OCI-LY7 (cell line): Measurements from ENCODE around the gene CFAP68. TPM values are rescaled to one million over a fixed set of nuclear protein-coding genes. Genes with fewer than 3 reads are reported as not detected.

Experiments
- BruUV-seq: library from RNA; stranded (reverse); fragments of 400-500 nt; replicated peaks from 2 replicates; lab custom pipeline; 2021; lab: Mats Ljungman, UMichigan
- CTCF ChIA-PET: fragments of 300-600 bp; sonication (Branson Sonifier 250); formaldehyde crosslinking; loops from one replicate; lab custom pipeline; 2022; ENCODE audit warnings: antibody characterized with exemption; ENCODE audit not compliant: unreplicated experiment; lab: Charles Lee
- POLR2A ChIA-PET: fragments of 300-600 bp; sonication (Branson Sonifier 250); formaldehyde crosslinking; loops from one replicate; lab custom pipeline; 2022; ENCODE audit warnings: antibody characterized with exemption; lab: Charles Lee
- DNase-seq: peaks from one replicate; pipeline ENCODE4 v3.0.0-alpha.2; 2015; ENCODE audit warnings: low spot score
- H2AFZ ChIP-seq: fragments of 200-600 bp; sonication (generic), shearing (Covaris generic); 2 replicates; pipeline ENCODE4 v1.6.1; 2014; ENCODE audit warnings: mild to moderate bottlenecking, antibody characterized with exemption, low read length, moderate library complexity
- H3K27ac ChIP-seq: fragments of 200-600 bp; sonication (generic); 2 replicates; pipeline ENCODE4 v1.5.1; 2014; ENCODE audit warnings: mixed run types, low read depth, mild to moderate bottlenecking, moderate library complexity, low read length, inconsistent platforms; ENCODE audit not compliant: poor library complexity, severe bottlenecking
- H3K36me3 ChIP-seq: fragments of 200-600 bp; sonication (generic); 2 replicates; pipeline ENCODE4 v1.6.1; 2014; ENCODE audit warnings: mild to moderate bottlenecking, antibody characterized with exemption, low read length, moderate library complexity, mixed read lengths; ENCODE audit not compliant: insufficient read depth
- H3K4me1 ChIP-seq: fragments of 200-600 bp; sonication (generic); 2 replicates; pipeline ENCODE4 v1.5.1; 2014; ENCODE audit warnings: mild to moderate bottlenecking, low read length; ENCODE audit not compliant: insufficient read depth, poor library complexity, severe bottlenecking
- H3K4me2 ChIP-seq: fragments of 200-600 bp; sonication (generic); 2 replicates; pipeline ENCODE4 v1.6.1; 2014; ENCODE audit warnings: mild to moderate bottlenecking, low read length
- H3K4me3 ChIP-seq: fragments of 200-600 bp; sonication (generic); 2 replicates; pipeline ENCODE4 v1.5.1; 2014; ENCODE audit warnings: mild to moderate bottlenecking, low read depth, low read length; ENCODE audit not compliant: poor library complexity, severe bottlenecking
- H3K79me2 ChIP-seq: fragments of 200-600 bp; sonication (generic); 2 replicates; pipeline ENCODE4 v1.6.1; 2016; ENCODE audit warnings: low read depth, mild to moderate bottlenecking, low read length, moderate library complexity, mixed read lengths; ENCODE audit not compliant: insufficient read depth
- H3K9me2 ChIP-seq: fragments of 200-600 bp; sonication (generic); 2 replicates; pipeline ENCODE4 v1.6.1; 2016; ENCODE audit warnings: mild to moderate bottlenecking, low read length, mixed read lengths; ENCODE audit not compliant: insufficient read depth
- H3K9me3 ChIP-seq: fragments of 200-600 bp; sonication (generic); 2 replicates; pipeline ENCODE4 v1.6.1; 2014; ENCODE audit warnings: mild to moderate bottlenecking, mixed run types, low read length, mixed read lengths
- H4K20me1 ChIP-seq: fragments of 200-600 bp; sonication (generic); 2 replicates; pipeline ENCODE4 v1.6.1; 2014; ENCODE audit warnings: mild to moderate bottlenecking, antibody characterized with exemption, low read length, moderate library complexity, mixed read lengths; ENCODE audit not compliant: insufficient read depth
- EZH2phosphoT487 ChIP-seq: fragments of 200-600 bp; sonication (generic); IDR thresholded peaks from 2 replicates; pipeline ENCODE4 v1.6.1; 2018; ENCODE audit warnings: low read depth, borderline replicate concordance, mild to moderate bottlenecking, mixed run types, antibody characterized with exemption, low read length, moderate library complexity, mixed read lengths
- intact Hi-C: fragments of 100-400 bp; cut with micrococcal nuclease; formaldehyde crosslinking; loops from one replicate; pipeline ENCODE4 v1.10.0; 2022; ENCODE audit not compliant: unreplicated experiment
- total RNA-seq, 2 experiments: library from RNA; depleted of rRNA in 1 of 2; stranded (reverse); fragments of >200 nt in 1 of 2; shearing (Covaris generic) in 1 of 2; gene quantifications; 2 replicates each; pipeline ENCODE4 v1.2.3, GENCODE V29; 2014 to 2022
- TF ChIP-seq, protein P1 (sequence below): fragments of 200-600 bp; sonication (generic); conservative IDR thresholded peaks from 2 replicates; pipeline ENCODE4 v1.5.1; 2014; ENCODE audit warnings: mild to moderate bottlenecking, antibody characterized with exemption, low read length, moderate library complexity, mixed read lengths

CFAP68 gene
- total RNA-seq, 2 experiments from 2014 or later, result 17.3 to 22.4 TPM

- peak overlapping the region; percentile 79 for H3K27ac ChIP-seq
- no TSS peak for BruUV-seq
- CTCF ChIA-PET, result interaction anchor here (1.1 to 1.9 kb wide), 2 partner anchors 12 to 18 kb away, joined by 4 to 12 read pairs; partner anchors contain the start of gene DIXDC1
Measured at GRCh38 chr11:111925953-111926352, 46.6 kb downstream of the CFAP68 start.

GRCh38 chr11:111926505-111927391 is 47.4 kb downstream of the CFAP68 start:
- BruUV-seq, result no TSS peak
- H3K4me1 ChIP-seq, result peaks cover 14% of the 10 kb centered on the region
- ChIA-PET CTCF (interaction anchor here (0.5 to 1.9 kb wide), 6 partner anchors 8 to 743 kb away, joined by 3 to 12 read pairs (median 4); partner anchors contain the start of gene DIXDC1), POLR2A (interaction anchor here (0.6 to 3.6 kb wide), 23 partner anchors 9 to 322 kb away, joined by 3 to 54 read pairs (median 5); partner anchors contain the start of genes ALG9, C11orf52, CFAP68 and DIXDC1)
- no peaks in the 10 kb centered on the region for H3K36me3 ChIP-seq
- H4K20me1 ChIP-seq, result no peaks in the 10 kb centered on the region
- peak overlapping the region; percentile 90 for H2AFZ ChIP-seq
- peak overlapping the region; percentile 67 for H3K4me3 ChIP-seq
- H3K9me2 ChIP-seq, result no peaks in the 10 kb centered on the region
- intact Hi-C loops, result loop anchor here (1.0 to 5.0 kb wide), 4 partner anchors 47 to 324 kb away; partner anchors contain the start of genes CFAP68, DLAT, FDXACB1 and SIK2
- H3K27ac ChIP-seq, result peak overlapping the region; percentile 79
- H3K4me2 ChIP-seq, result peak overlapping the region; percentile 96
- no peaks in the 10 kb centered on the region for H3K9me3 ChIP-seq
- peak; percentile 97 for DNase-seq
- H3K79me2 ChIP-seq, result no peaks in the 10 kb centered on the region
- TF ChIP-seq EZH2phosphoT487, result no peak
- TF ChIP-seq, protein P1, sequence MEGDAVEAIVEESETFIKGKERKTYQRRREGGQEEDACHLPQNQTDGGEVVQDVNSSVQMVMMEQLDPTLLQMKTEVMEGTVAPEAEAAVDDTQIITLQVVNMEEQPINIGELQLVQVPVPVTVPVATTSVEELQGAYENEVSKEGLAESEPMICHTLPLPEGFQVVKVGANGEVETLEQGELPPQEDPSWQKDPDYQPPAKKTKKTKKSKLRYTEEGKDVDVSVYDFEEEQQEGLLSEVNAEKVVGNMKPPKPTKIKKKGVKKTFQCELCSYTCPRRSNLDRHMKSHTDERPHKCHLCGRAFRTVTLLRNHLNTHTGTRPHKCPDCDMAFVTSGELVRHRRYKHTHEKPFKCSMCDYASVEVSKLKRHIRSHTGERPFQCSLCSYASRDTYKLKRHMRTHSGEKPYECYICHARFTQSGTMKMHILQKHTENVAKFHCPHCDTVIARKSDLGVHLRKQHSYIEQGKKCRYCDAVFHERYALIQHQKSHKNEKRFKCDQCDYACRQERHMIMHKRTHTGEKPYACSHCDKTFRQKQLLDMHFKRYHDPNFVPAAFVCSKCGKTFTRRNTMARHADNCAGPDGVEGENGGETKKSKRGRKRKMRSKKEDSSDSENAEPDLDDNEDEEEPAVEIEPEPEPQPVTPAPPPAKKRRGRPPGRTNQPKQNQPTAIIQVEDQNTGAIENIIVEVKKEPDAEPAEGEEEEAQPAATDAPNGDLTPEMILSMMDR, result 0 out of 2 replicates have a peak, but pooled peaks have one; percentile 13

More at GRCh38 chr11:111925953-111926352, 46.6 kb downstream of the CFAP68 start:
- Histone ChIP-seq H3K9me3 (no peaks in the 10 kb centered on the region), H3K9me2 (no peaks in the 10 kb centered on the region), H3K36me3 (no peaks in the 10 kb centered on the region), H3K4me3 (peak overlapping the region; percentile 65), H3K4me1 (peaks cover 14% of the 10 kb centered on the region), H4K20me1 (no peaks in the 10 kb centered on the region), H3K79me2 (no peaks in the 10 kb centered on the region), H3K4me2 (peak overlapping the region; percentile 96), H2AFZ (peak overlapping the region; percentile 90)
- TF ChIP-seq, protein P1, result no peak
- no peak for DNase-seq
- intact Hi-C loops, result loop anchor here (1.0 to 5.0 kb wide), 4 partner anchors 47 to 324 kb away; partner anchors contain the start of genes CFAP68, DLAT, FDXACB1 and SIK2
- POLR2A ChIA-PET, result interaction anchor here (0.6 to 3.6 kb wide), 18 partner anchors 8 to 322 kb away, joined by 3 to 54 read pairs (median 6); partner anchors contain the start of genes ALG9, C11orf52, CFAP68 and DIXDC1
